HepG2 (cell line): ENCODE measurements around the gene HNRNPUL1. TPM values are rescaled to one million over a fixed set of nuclear protein-coding genes. Genes with fewer than 3 reads are reported as not detected.

Source experiments
- DRAP1 ChIP-seq: IDR thresholded peaks from 2 replicates; pipeline ENCODE4 v1.6.1; 2016; ENCODE audit warnings: missing genetic modification reagents, missing compliant biosample characterization
- GPBP1L1 ChIP-seq: sonication (generic); formaldehyde crosslinking; IDR thresholded peaks from 2 replicates; pipeline ENCODE4 v1.5.0; 2020; ENCODE audit warnings: mild to moderate bottlenecking, missing genetic modification reagents
- IRF9 ChIP-seq: sonication (generic); formaldehyde crosslinking; IDR thresholded peaks from 2 replicates; pipeline ENCODE4 v1.8.0; 2022; ENCODE audit warnings: missing genetic modification reagents, mild to moderate bottlenecking, borderline replicate concordance
- MTA3 ChIP-seq: sonication (generic); formaldehyde crosslinking; IDR thresholded peaks from 2 replicates; pipeline ENCODE4 v1.4.0; 2020; ENCODE audit warnings: missing genetic modification reagents
- NR0B2 ChIP-seq: sonication (generic); formaldehyde crosslinking; IDR thresholded peaks from 2 replicates; pipeline ENCODE4 v1.4.0; 2020; ENCODE audit warnings: mild to moderate bottlenecking, missing genetic modification reagents
- PHF8 ChIP-seq: sonication (generic); formaldehyde crosslinking; IDR thresholded peaks from 2 replicates; pipeline ENCODE4 v1.5.0; 2020; ENCODE audit warnings: missing genetic modification reagents
- SP1 ChIP-seq, 2 experiments: fragments of 450-650 bp in 1 of 2; sonication (generic) in 1 of 2; formaldehyde crosslinking in 1 of 2; IDR thresholded peaks; 2 replicates each; pipeline versions ENCODE4 v1.4.0 to v1.6.1; 2016 to 2020; ENCODE audit warnings: missing genetic modification reagents in 1 of 2
- THYN1 ChIP-seq: sonication (generic); formaldehyde crosslinking; IDR thresholded peaks from 2 replicates; pipeline ENCODE4 v1.8.1; 2023; ENCODE audit warnings: low read depth, mild to moderate bottlenecking, moderate library complexity, missing genetic modification reagents, borderline replicate concordance
- ZBTB40 ChIP-seq, 2 experiments: fragments of 450-650 bp in 1 of 2; sonication (generic) in 1 of 2; formaldehyde crosslinking in 1 of 2; IDR thresholded peaks; 2 replicates each; pipeline versions ENCODE4 v1.6.1 to v1.8.0; 2016 to 2022; ENCODE audit warnings: antibody characterized with exemption in 1 of 2, mild to moderate bottlenecking in 1 of 2, missing genetic modification reagents in 1 of 2
- ZC3H13 ChIP-seq: sonication (generic); formaldehyde crosslinking; IDR thresholded peaks from 2 replicates; pipeline ENCODE4 v1.8.1; 2023; ENCODE audit warnings: mild to moderate bottlenecking, missing genetic modification reagents, moderate library complexity
- ZNF292 ChIP-seq: sonication (generic); formaldehyde crosslinking; IDR thresholded peaks from 2 replicates; pipeline ENCODE4 v1.8.1; 2022; ENCODE audit warnings: mild to moderate bottlenecking, low read depth, missing genetic modification reagents, borderline replicate concordance
- ZNF484 ChIP-seq: sonication (generic); formaldehyde crosslinking; IDR thresholded peaks from 2 replicates; pipeline ENCODE4 v1.5.1; 2020; ENCODE audit warnings: mild to moderate bottlenecking, low read depth, missing genetic modification reagents, borderline replicate concordance
- ZSCAN25 ChIP-seq: sonication (generic); formaldehyde crosslinking; IDR thresholded peaks from 2 replicates; pipeline ENCODE4 v1.8.0; 2022; ENCODE audit warnings: mild to moderate bottlenecking, missing genetic modification reagents
- polyA plus RNA-seq, 8 experiments: library from polyadenylated mRNA; depleted of rRNA in 3 of 8; stranded (reverse) in 7 of 8; unstranded in 1 of 8; fragments of >200 nt; fragmentation: Illumina TruSeq in 4 of 8; extraction: Trizol in 4 of 8; gene quantifications; 2 replicates each; pipeline versions ENCODE4 v1.2.1 to v1.2.3, GENCODE V29; 2011 to 2016; ENCODE audit warnings: low read depth in 4 of 8, missing spikeins in 1 of 8, mixed read lengths in 1 of 8; ENCODE audit not compliant: insufficient read depth in 1 of 8
- total RNA-seq, 5 experiments: library from RNA; depleted of rRNA; stranded (reverse); fragments of >200 nt; fragmentation: Illumina TruSeq; extraction: Trizol; gene quantifications; 2 replicates each; pipeline ENCODE4 v1.2.3, GENCODE V29; 2016; ENCODE audit warnings: low read depth in 1 of 5

HNRNPUL1 gene
- total and polyA plus RNA-seq, 2 of the 13 experiments (the other 11 are each of a cell fraction or from before 2014, with no cell fraction given), result 30.9 to 81.7 TPM

- TF ChIP-seq ZBTB40 (IDR thresholded peaks at IDR 0.05) (no peak), ZBTB40 (CRISPR knock-in tag; IDR thresholded peaks at IDR 0.05) (no peak), ZNF484 (no peak), IRF9 (CRISPR knock-in tag) (no peak), ZSCAN25 (CRISPR knock-in tag) (peak; percentile 44; the same call in 1 of the 2 replicates), SP1 (IDR thresholded peaks at IDR 0.05) (no peak), SP1 (CRISPR knock-in tag; IDR thresholded peaks at IDR 0.05) (no peak), GPBP1L1 (CRISPR knock-in tag) (no peak), ZNF292 (CRISPR knock-in tag) (no peak), NR0B2 (no peak), PHF8 (CRISPR knock-in tag) (0 out of 2 replicates have a peak, but pooled peaks have one; percentile 4), MTA3 (CRISPR knock-in tag) (no peak), THYN1 (no peak), DRAP1 (no peak), ZC3H13 (CRISPR knock-in tag) (no peak)
Observed at GRCh38 chr19:41323023-41323422, 58.9 kb downstream of the HNRNPUL1 start (continued).
